Ectodermal cell (in vitro differentiated cells): ENCODE data around the gene PTPN2.

Experiments used
- H3K27ac ChIP-seq: 2 replicates; pipeline ENCODE4 v1.7.0; 2013; ENCODE audit warnings: mild to moderate bottlenecking, low read depth, low read length; ENCODE audit not compliant: insufficient read depth, poor library complexity, severe bottlenecking
- H3K27me3 ChIP-seq: 2 replicates; pipeline ENCODE4 v1.7.0; 2013; ENCODE audit warnings: mild to moderate bottlenecking, low read length; ENCODE audit not compliant: insufficient read depth, control insufficient read depth, poor library complexity, severe bottlenecking
- H3K36me3 ChIP-seq: one replicate; pipeline ENCODE4 v1.7.0; 2013; ENCODE audit warnings: low read length; ENCODE audit not compliant: control insufficient read depth, insufficient read depth
- H3K4me1 ChIP-seq: one replicate; pipeline ENCODE4 v1.7.0; 2013; ENCODE audit warnings: low read length; ENCODE audit not compliant: control insufficient read depth, insufficient read depth
- H3K4me3 ChIP-seq: 2 replicates; pipeline ENCODE4 v1.7.0; 2013; ENCODE audit warnings: low read depth, low read length, control low read depth; ENCODE audit not compliant: insufficient read depth
- H3K9me3 ChIP-seq: 2 replicates; pipeline ENCODE4 v1.7.0; 2013; ENCODE audit warnings: mild to moderate bottlenecking, low read length, moderate library complexity; ENCODE audit not compliant: control insufficient read depth
- WGBS, 2 experiments: methylation state at CpG; one replicate each; pipeline ENCODE4 v1.1.7; 2013; ENCODE audit warnings: missing lambda C conversion rate in 2 of 2; 5-methylcytosine and 5-hydroxymethylcytosine counted together

The PTPN2 gene

DNA sequence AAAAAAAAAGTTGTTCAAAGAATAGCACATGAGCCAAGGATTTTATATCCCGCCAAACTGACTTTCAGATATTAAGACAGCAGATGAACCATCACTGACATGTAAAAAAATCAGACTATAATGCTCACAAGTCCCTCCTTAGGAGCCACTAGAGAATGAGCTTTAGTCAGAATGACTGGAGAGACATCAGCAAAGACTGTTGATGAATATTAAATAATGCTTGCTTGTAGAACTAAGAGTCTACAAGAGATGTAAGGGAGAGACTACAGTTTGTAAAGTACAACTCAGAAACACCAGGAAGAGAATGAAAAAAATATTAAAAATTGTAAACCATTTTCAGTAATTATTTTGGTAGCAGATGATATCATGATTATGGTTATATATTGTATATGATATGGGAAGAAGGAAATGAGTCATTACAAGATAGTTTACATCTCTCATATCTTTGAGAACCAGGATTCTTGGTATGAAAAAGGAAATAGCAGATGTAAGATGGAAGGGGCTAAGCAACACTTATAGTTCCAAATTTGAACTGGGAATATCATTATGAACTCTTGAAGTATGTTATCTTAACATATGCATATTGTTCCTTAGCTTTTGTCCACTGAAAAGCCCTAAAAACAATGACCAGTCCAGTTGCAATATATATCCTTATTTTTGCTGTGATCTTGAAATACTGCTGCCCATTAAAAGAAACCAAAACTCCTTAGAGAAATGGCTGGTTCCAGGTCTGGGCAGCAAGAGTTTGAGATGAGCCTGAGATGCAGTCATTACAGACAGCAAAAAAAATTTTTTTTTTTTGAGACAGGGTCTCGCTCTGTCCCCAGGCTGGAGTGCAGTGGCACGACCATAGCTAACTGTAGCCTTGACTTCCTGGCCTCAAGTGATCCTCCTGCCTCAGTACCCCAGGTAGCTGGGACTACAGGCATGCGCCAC, 55.7 kb downstream of the PTPN2 start:
- Histone ChIP-seq H3K4me1 (no peaks in the 10 kb centered on the region), H3K9me3 (no peaks in the 10 kb centered on the region), H3K36me3 (peaks cover 14% of the 10 kb centered on the region), H3K27me3 (no peaks in the 10 kb centered on the region), H3K4me3 (no peak overlapping the region), H3K27ac (no peak overlapping the region)
- 95 to 96% methylated on average over 4 of the region's 4 CpGs for WGBS, 2 experiments

DNA sequence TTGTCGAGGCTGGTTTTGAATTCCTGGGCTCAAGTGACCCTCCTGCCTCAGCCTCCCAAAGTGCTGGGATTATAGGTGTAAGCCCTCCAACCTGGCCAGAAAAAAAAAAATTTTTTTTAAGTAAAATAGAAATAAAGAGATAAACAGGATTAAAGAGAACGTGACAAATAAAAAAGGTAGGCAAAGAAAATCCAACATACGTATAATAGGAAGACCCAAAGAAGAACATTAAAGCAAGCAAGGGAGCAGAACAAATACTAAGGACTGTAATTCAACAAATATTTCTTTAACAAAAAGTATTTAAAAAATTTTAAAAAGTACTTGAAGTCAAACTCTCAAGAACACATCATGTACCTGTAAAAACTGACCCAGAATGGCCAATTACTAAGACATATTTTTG, 56.4 kb downstream of the PTPN2 start:
- H3K27ac ChIP-seq = no peak overlapping the region
- peaks cover 14% of the 10 kb centered on the region for H3K36me3 ChIP-seq
- H3K4me1 ChIP-seq = no peaks in the 10 kb centered on the region
- H3K27me3 ChIP-seq = no peaks in the 10 kb centered on the region
- no peak overlapping the region for H3K4me3 ChIP-seq
- WGBS, 2 experiments = 94 to 99% methylated on average over 2 to 3 of the region's 3 CpGs
- no peaks in the 10 kb centered on the region for H3K9me3 ChIP-seq

DNA sequence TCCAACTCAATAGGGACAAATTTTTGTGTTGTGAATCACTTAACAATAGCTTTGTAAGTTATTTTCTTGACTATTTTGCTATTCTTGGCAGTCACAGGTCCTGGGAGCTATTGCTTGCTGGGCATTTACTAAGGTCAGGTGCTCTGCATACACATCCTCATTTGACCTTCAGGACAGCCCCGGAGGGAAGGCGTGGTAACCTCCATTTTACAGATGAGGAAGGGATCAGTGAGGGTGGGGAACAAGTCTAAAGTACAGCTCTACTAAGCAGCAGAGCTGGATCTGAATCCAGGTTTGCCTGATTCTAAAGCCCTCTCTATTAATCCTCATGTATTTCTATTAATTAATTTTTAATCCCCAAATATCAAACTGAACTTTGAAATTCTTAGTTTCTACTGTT, 58.8 kb downstream of the PTPN2 start:
- Histone ChIP-seq H3K36me3 (peaks cover 14% of the 10 kb centered on the region), H3K27me3 (no peaks in the 10 kb centered on the region), H3K4me3 (no peak overlapping the region), H3K27ac (no peak overlapping the region), H3K9me3 (no peaks in the 10 kb centered on the region), H3K4me1 (peaks cover 3% of the 10 kb centered on the region)
- WGBS, 2 experiments = 94% methylated on average over 2 of the region's 2 CpGs; no CpG with 5 or more reads in 1 of the 2 experiments

DNA sequence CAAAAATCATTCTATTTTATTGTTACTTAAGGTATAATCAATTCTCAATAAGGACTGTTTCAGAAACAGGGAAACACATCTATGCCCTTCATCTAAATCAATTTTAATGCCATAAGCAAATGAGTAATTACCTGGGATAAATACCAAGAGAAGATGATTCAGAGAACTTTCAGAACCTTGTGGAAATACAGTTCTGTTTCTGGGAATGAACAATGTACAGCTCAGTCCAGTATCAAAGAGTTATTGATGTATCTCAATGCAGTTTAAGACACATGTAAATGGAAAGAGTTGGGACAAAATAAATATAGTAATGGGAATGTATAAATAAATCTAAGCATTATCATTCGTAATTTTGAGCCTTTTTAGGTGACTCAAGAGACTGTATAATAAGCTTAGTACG, 60.1 kb downstream of the PTPN2 start:
- Histone ChIP-seq H3K4me3 (no peak overlapping the region), H3K9me3 (no peaks in the 10 kb centered on the region), H3K27me3 (no peaks in the 10 kb centered on the region), H3K4me1 (peaks cover 3% of the 10 kb centered on the region), H3K36me3 (peaks cover 14% of the 10 kb centered on the region), H3K27ac (no peak overlapping the region)
- WGBS, 2 experiments = 90 to 99% methylated on average over 2 of the region's 2 CpGs

DNA sequence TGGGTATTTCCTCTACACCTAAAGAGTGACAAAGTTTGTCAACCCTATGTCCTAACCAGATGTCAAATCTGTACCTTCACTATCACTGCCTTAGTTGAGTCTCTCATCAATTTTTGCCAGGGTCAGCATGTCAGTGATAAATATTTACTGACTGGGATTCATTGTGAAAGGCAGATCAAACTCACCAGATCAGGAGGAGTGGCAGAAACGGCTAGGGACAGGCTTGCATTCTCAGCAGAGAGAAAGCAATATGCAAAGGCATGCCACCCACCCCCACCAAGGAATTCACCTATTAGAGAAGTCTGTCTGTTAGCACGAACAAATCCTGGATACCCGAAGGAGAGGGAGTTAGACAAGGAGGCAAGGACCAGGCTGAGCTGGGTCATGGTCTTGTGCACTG, 62.6 kb downstream of the PTPN2 start:
- Histone ChIP-seq H3K27ac (no peak overlapping the region), H3K27me3 (no peaks in the 10 kb centered on the region), H3K9me3 (no peaks in the 10 kb centered on the region), H3K4me3 (no peak overlapping the region), H3K4me1 (peaks cover 3% of the 10 kb centered on the region), H3K36me3 (no peaks in the 10 kb centered on the region)
- 24 to 36% methylated on average over 3 of the region's 3 CpGs for WGBS, 2 experiments

DNA sequence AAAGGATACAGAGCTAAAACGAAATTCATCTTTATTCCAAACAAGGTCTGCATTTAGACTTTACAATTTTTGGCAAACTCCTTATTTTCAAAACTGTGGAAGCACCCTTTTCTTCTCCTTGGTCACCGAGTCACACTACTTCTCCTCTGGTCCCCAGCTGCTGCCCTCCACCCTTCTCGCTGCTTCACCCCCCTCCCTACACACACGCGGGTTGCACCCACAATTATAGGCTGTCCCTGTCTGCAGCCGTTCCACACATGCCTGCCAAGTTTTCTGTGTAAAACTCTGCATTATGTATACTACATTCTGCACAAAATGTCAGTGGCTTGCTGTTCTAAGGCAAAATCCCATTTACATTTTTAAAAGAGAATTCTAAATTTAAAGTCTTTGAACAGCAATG, 63.5 kb downstream of the PTPN2 start:
- Histone ChIP-seq H3K4me1 (peaks cover 3% of the 10 kb centered on the region), H3K27me3 (no peaks in the 10 kb centered on the region), H3K27ac (no peak overlapping the region), H3K9me3 (no peaks in the 10 kb centered on the region), H3K4me3 (no peak overlapping the region), H3K36me3 (peaks cover 8% of the 10 kb centered on the region)
- WGBS, 2 experiments = 64 to 70% methylated on average over 6 of the region's 6 CpGs

DNA sequence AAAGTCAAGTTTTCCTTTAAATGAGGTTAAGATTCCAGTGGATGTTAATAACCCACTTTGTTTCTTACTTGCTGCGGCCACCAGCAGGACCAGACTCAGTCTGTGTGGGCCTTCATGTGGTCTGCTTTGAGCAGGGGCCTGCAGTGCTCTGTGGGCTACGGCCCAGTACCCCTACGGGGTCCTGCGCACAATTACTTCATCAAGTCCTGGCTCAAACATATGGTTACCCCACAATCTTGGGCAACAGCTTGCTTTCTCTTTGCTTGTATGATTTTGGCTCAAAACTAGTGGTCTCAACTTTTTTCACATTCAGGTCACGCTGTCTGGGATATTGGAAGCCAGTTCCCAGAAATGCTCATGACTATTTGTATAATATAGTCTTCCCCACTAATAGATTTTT, 64.2 kb downstream of the PTPN2 start:
- Histone ChIP-seq H3K27ac (no peak overlapping the region), H3K27me3 (no peaks in the 10 kb centered on the region), H3K36me3 (peaks cover 8% of the 10 kb centered on the region), H3K9me3 (no peaks in the 10 kb centered on the region), H3K4me3 (no peak overlapping the region), H3K4me1 (peaks cover 3% of the 10 kb centered on the region)
- WGBS, 2 experiments = 79 to 82% methylated on average over 4 to 5 of the region's 5 CpGs

DNA sequence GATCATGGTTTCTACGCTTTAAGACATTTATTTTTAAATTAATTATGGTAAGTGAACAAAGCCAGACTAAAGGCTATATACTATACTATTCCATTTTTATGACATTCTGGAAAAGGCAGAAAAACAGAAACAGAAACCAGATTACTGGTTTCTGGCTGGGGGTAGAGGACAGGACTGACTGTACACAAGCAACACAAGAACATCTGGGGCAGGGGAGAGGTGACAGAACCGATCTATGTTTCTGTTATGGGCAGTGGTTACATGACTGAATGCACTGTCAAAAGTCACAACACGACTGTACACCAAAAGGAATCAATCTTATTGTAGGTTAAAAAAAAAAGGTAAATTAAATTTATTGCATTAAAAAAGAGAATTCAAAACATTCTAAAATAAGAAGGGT, 64.7 kb downstream of the PTPN2 start:
- peaks cover 8% of the 10 kb centered on the region for H3K36me3 ChIP-seq
- no peak overlapping the region for H3K27ac ChIP-seq
- WGBS, 2 experiments = 69 to 87% methylated on average over 1 to 2 of the region's 3 CpGs
- no peaks in the 10 kb centered on the region for H3K9me3 ChIP-seq
- no peak overlapping the region for H3K4me3 ChIP-seq
- H3K27me3 ChIP-seq = no peaks in the 10 kb centered on the region
- peaks cover 3% of the 10 kb centered on the region for H3K4me1 ChIP-seq

DNA sequence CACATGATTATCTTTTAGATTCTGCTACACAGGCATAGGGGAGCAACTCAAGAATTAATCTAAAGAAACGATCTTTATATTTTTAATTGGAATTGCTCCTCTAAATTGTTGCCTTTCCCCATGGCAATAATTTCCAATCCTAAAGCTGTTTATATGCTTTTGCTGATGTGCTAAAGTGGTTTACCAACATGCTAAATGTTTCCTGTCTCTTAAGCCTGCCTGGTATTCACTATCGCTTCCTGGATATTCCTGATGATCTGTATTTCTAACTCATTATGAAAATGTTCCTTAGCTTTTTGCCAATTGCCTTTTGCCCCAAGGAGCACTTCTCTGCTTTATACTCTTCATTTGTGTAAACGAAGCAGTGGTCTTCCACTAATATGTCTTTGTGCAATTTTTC, 65.8 kb downstream of the PTPN2 start:
- no peak overlapping the region for H3K4me3 ChIP-seq
- peaks cover 3% of the 10 kb centered on the region for H3K4me1 ChIP-seq
- no peaks in the 10 kb centered on the region for H3K9me3 ChIP-seq
- no peak overlapping the region for H3K27ac ChIP-seq
- whole genome bisulfite sequencing, 2 experiments = 90 to 99% methylated on average over 2 to 3 of the region's 3 CpGs
- H3K36me3 ChIP-seq = peaks cover 8% of the 10 kb centered on the region
- no peaks in the 10 kb centered on the region for H3K27me3 ChIP-seq

DNA sequence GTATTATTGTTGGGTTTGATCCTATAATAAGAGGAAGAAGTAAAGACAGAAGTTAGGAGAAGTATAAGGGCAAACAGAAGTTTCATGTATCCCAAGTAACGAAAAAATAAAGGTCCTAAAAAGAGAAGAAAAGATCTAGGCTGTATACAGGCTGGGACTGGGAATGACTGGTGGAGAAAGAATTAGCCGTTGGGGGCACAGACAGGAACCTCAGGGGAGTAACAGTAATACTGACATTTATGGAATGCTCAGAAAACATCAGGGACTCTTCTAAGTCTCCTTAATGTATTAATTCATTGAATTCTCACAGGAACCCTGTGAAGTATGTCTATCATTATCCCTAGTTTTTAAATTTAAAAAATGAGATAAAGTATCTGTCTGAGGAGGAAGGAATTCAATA, 67.6 kb downstream of the PTPN2 start:
- Histone ChIP-seq H3K36me3 (peaks cover 8% of the 10 kb centered on the region), H3K4me1 (peaks cover under 1% of the 10 kb centered on the region), H3K9me3 (no peaks in the 10 kb centered on the region), H3K27ac (no peak overlapping the region), H3K27me3 (no peaks in the 10 kb centered on the region), H3K4me3 (no peak overlapping the region)
- 96 to 98% methylated on average over 2 of the region's 2 CpGs for WGBS, 2 experiments
